ENCODE results near the gene FILIP1L.

FILIP1L gene

GRCh38 chr3:99947356-99947755 is 166.9 kb downstream of the FILIP1L start:
- no peak for FAIRE-seq

- no peak for FAIRE-seq
These were observed 168.8 kb downstream of the FILIP1L start for GRCh38 chr3:99945328-99945995.

GRCh38 chr3:99943931-99944761 is 170.2 kb downstream of the FILIP1L start:
- no peak for FAIRE-seq

- no peak for FAIRE-seq
These were observed 173.1 kb downstream of the FILIP1L start for GRCh38 chr3:99941211-99941610.

- FAIRE-seq, result no peak
These were observed 174.0 kb downstream of the FILIP1L start for GRCh38 chr3:99940350-99940749.

GRCh38 chr3:99939876-99940275 is 174.4 kb downstream of the FILIP1L start:
- no peak for FAIRE-seq

- FAIRE-seq, result no peak
These were observed 175.9 kb downstream of the FILIP1L start for GRCh38 chr3:99938270-99938911.

GRCh38 chr3:99934975-99935797 is 179.1 kb downstream of the FILIP1L start:
- no peak for FAIRE-seq

- FAIRE-seq, result no peak
These were observed 180.1 kb downstream of the FILIP1L start for GRCh38 chr3:99933971-99934750.

GRCh38 chr3:99931059-99931458 is 183.2 kb downstream of the FILIP1L start:
- no peak for FAIRE-seq

- no peak for FAIRE-seq
These were observed 184.6 kb downstream of the FILIP1L start for GRCh38 chr3:99929745-99930139.

- no peak for FAIRE-seq
These were observed 185.2 kb downstream of the FILIP1L start for GRCh38 chr3:99928771-99929744.

GRCh38 chr3:99927671-99928457 is 186.4 kb downstream of the FILIP1L start:
- FAIRE-seq, result no peak

- no peak for FAIRE-seq
These were observed 188.6 kb downstream of the FILIP1L start for GRCh38 chr3:99925584-99926230.

- no peak for FAIRE-seq
These were observed 190.4 kb downstream of the FILIP1L start for GRCh38 chr3:99923873-99924272.

- no peak for FAIRE-seq
These were observed 192.3 kb downstream of the FILIP1L start for GRCh38 chr3:99921986-99922385.

- no peak for FAIRE-seq
These were observed 193.0 kb downstream of the FILIP1L start for GRCh38 chr3:99921377-99921695.

GRCh38 chr3:99920481-99921376 is 193.6 kb downstream of the FILIP1L start:
- no peak for FAIRE-seq

GRCh38 chr3:99919694-99920093 is 194.6 kb downstream of the FILIP1L start:
- FAIRE-seq, result no peak

Measured in A204.1 (cell line).